Astrocyte (in vitro differentiated cells and primary cell): ENCODE data around the gene LRMDA. TPM values are rescaled to one million over a fixed set of nuclear protein-coding genes. Genes with fewer than 3 reads are reported as not detected.

ENCODE experiments used
- DNase-seq: peaks from one replicate; pipeline ENCODE4 v3.0.0-alpha.2; 2010; ENCODE audit warnings: low read depth
- FAIRE-seq: peaks from 2 replicates; lab custom pipeline; 2011; peaks lifted over from hg19 to GRCh38; lab: Jason Lieb, UNC
- H2AFZ ChIP-seq: 2 replicates; pipeline ENCODE4 v1.6.0; 2012; ENCODE audit warnings: low read depth, low read length, inconsistent platforms
- H3K27ac ChIP-seq: 2 replicates; pipeline ENCODE4 v1.5.1; 2011; ENCODE audit warnings: low read depth, low read length, inconsistent platforms
- H3K27me3 ChIP-seq: 2 replicates; pipeline ENCODE4 v1.6.0; 2011; ENCODE audit warnings: low read length, inconsistent platforms; ENCODE audit not compliant: insufficient read depth
- H3K36me3 ChIP-seq: 2 replicates; pipeline ENCODE4 v1.5.1; 2011; ENCODE audit warnings: low read length, inconsistent platforms; ENCODE audit not compliant: insufficient read depth
- H3K4me1 ChIP-seq: 2 replicates; pipeline ENCODE4 v1.5.1; 2011; ENCODE audit warnings: low read length, inconsistent platforms; ENCODE audit not compliant: insufficient read depth
- H3K4me2 ChIP-seq: 2 replicates; pipeline ENCODE4 v1.6.0; 2012; ENCODE audit warnings: low read length, inconsistent platforms
- H3K4me3 ChIP-seq: 2 replicates; pipeline ENCODE4 v1.5.1; 2011; ENCODE audit warnings: low read depth, mild to moderate bottlenecking, low read length, inconsistent platforms; ENCODE audit not compliant: insufficient read depth
- H3K79me2 ChIP-seq: 2 replicates; pipeline ENCODE4 v1.6.0; 2012; ENCODE audit warnings: mild to moderate bottlenecking, low read length, inconsistent platforms; ENCODE audit not compliant: insufficient read depth
- H3K9ac ChIP-seq: 2 replicates; pipeline ENCODE4 v1.6.0; 2012; ENCODE audit warnings: mild to moderate bottlenecking, low read length, inconsistent platforms
- H3K9me3 ChIP-seq: 2 replicates; pipeline ENCODE4 v1.5.1; 2012; ENCODE audit warnings: low read depth, mild to moderate bottlenecking, low read length, inconsistent platforms; ENCODE audit not compliant: insufficient read depth
- H4K20me1 ChIP-seq: 2 replicates; pipeline ENCODE4 v1.6.0; 2012; ENCODE audit warnings: low read length, inconsistent platforms; ENCODE audit not compliant: insufficient read depth
- H3K27ac Mint-ChIP-seq: one replicate; pipeline ENCODE4 v1.8.0; 2021; ENCODE audit warnings: mild to moderate bottlenecking, mixed read lengths; ENCODE audit not compliant: unreplicated experiment
- H3K27me3 Mint-ChIP-seq: one replicate; pipeline ENCODE4 v1.8.0; 2021; ENCODE audit warnings: low read depth, mixed read lengths; ENCODE audit not compliant: unreplicated experiment
- H3K36me3 Mint-ChIP-seq: one replicate; pipeline ENCODE4 v1.8.0; 2021; ENCODE audit warnings: low read depth, mixed read lengths; ENCODE audit not compliant: unreplicated experiment
- H3K4me1 Mint-ChIP-seq: one replicate; pipeline ENCODE4 v1.8.0; 2021; ENCODE audit warnings: low read depth, mixed read lengths; ENCODE audit not compliant: unreplicated experiment
- H3K4me3 Mint-ChIP-seq: one replicate; pipeline ENCODE4 v1.8.0; 2021; ENCODE audit warnings: mild to moderate bottlenecking, moderate library complexity, mixed read lengths; ENCODE audit not compliant: unreplicated experiment
- H3K9me3 Mint-ChIP-seq: one replicate; pipeline ENCODE4 v1.8.0; 2021; ENCODE audit warnings: mild to moderate bottlenecking, mixed read lengths; ENCODE audit not compliant: unreplicated experiment
- EZH2 ChIP-seq: IDR thresholded peaks from 2 replicates; pipeline ENCODE4 v1.6.1; 2012; ENCODE audit warnings: mild to moderate bottlenecking, low read length, inconsistent platforms; ENCODE audit not compliant: insufficient read depth
- total RNA-seq: library from RNA; stranded (reverse); gene quantifications from 2 replicates; pipeline ENCODE4 v1.2.1, GENCODE V29; 2021
- TF ChIP-seq, protein P1 (sequence below): IDR thresholded peaks from 2 replicates; pipeline ENCODE4 v1.5.1; 2011; ENCODE audit warnings: low read depth, mild to moderate bottlenecking, inconsistent platforms, low read length, moderate library complexity; ENCODE audit not compliant: insufficient read depth

Gene LRMDA
- total RNA-seq, 1 donor from 2014 or later, result 2.7 TPM

- H3K36me3 ChIP-seq, result no peaks in the 10 kb centered on the region
- no peaks in the 10 kb centered on the region for H3K4me1 ChIP-seq
- no peaks in the 10 kb centered on the region for H4K20me1 ChIP-seq
- no peak overlapping the region for H2AFZ ChIP-seq
- H3K9ac ChIP-seq, result no peak overlapping the region
- TF ChIP-seq EZH2, result no peak
- TF ChIP-seq, protein P1, sequence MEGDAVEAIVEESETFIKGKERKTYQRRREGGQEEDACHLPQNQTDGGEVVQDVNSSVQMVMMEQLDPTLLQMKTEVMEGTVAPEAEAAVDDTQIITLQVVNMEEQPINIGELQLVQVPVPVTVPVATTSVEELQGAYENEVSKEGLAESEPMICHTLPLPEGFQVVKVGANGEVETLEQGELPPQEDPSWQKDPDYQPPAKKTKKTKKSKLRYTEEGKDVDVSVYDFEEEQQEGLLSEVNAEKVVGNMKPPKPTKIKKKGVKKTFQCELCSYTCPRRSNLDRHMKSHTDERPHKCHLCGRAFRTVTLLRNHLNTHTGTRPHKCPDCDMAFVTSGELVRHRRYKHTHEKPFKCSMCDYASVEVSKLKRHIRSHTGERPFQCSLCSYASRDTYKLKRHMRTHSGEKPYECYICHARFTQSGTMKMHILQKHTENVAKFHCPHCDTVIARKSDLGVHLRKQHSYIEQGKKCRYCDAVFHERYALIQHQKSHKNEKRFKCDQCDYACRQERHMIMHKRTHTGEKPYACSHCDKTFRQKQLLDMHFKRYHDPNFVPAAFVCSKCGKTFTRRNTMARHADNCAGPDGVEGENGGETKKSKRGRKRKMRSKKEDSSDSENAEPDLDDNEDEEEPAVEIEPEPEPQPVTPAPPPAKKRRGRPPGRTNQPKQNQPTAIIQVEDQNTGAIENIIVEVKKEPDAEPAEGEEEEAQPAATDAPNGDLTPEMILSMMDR, result no peak
- no peaks in the 10 kb centered on the region for H3K4me1 Mint-ChIP-seq
- H3K4me3 ChIP-seq, result no peak overlapping the region
- H3K27me3 Mint-ChIP-seq, result peaks cover 3% of the 10 kb centered on the region
- DNase-seq, result no peak
- H3K27me3 ChIP-seq, result peaks cover 3% of the 10 kb centered on the region
- H3K9me3 Mint-ChIP-seq, result peaks cover 5% of the 10 kb centered on the region
- no peak overlapping the region for H3K27ac ChIP-seq
- H3K27ac Mint-ChIP-seq, result no peak overlapping the region
- no peaks in the 10 kb centered on the region for H3K9me3 ChIP-seq
- no peak overlapping the region for H3K4me3 Mint-ChIP-seq
- H3K36me3 Mint-ChIP-seq, result peaks cover 2% of the 10 kb centered on the region
- FAIRE-seq, result no peak
- H3K4me2 ChIP-seq, result no peak overlapping the region
- H3K79me2 ChIP-seq, result no peaks in the 10 kb centered on the region
Measured at GRCh38 chr10:75556320-75556719, 124.9 kb downstream of the LRMDA start.

- FAIRE-seq, result no peak
- H3K9me3 Mint-ChIP-seq, result peaks cover 28% of the 10 kb centered on the region
Measured at GRCh38 chr10:75565286-75566251, 134.1 kb downstream of the LRMDA start.

More at GRCh38 chr10:75565286-75566251, 134.1 kb downstream of the LRMDA start:
- no peak overlapping the region for H3K27ac ChIP-seq
- H4K20me1 ChIP-seq, result no peaks in the 10 kb centered on the region
- H3K4me1 ChIP-seq, result no peaks in the 10 kb centered on the region
- no peaks in the 10 kb centered on the region for H3K9me3 ChIP-seq
- H3K9ac ChIP-seq, result no peak overlapping the region
- H3K27ac Mint-ChIP-seq, result no peak overlapping the region
- no peak overlapping the region for H3K4me3 Mint-ChIP-seq
- H3K27me3 ChIP-seq, result no peaks in the 10 kb centered on the region
- no peak overlapping the region for H2AFZ ChIP-seq
- H3K4me2 ChIP-seq, result no peak overlapping the region
- H3K36me3 Mint-ChIP-seq, result peaks cover 3% of the 10 kb centered on the region
- H3K36me3 ChIP-seq, result no peaks in the 10 kb centered on the region
- DNase-seq, result no peak
- no peak for TF ChIP-seq EZH2
- TF ChIP-seq, protein P1, result no peak
- H3K4me1 Mint-ChIP-seq, result peaks cover 5% of the 10 kb centered on the region
- H3K79me2 ChIP-seq, result no peaks in the 10 kb centered on the region
- H3K27me3 Mint-ChIP-seq, result peaks cover 3% of the 10 kb centered on the region
- H3K4me3 ChIP-seq, result no peak overlapping the region
